NCI-H526 treated with DMSO at 0.1 percent for 48 hours (cell line): Measurements from ENCODE around the gene SLC25A22.

Source experiments
- DNase-seq: peaks from one replicate; lab custom pipeline; 2025; lab: John Stamatoyannopoulos, UW

Gene SLC25A22

GRCh38 chr11:821512-822371 is 23.7 kb upstream of the SLC25A22 start:
- no peak for DNase-seq

- no peak for DNase-seq
These were observed 22.8 kb upstream of the SLC25A22 start for GRCh38 chr11:820655-821511.

- DNase-seq: peak; percentile 51
These were observed 22.0 kb upstream of the SLC25A22 start for GRCh38 chr11:819943-820649.

GRCh38 chr11:819129-819931 is 21.2 kb upstream of the SLC25A22 start:
- peak; percentile 80 for DNase-seq

- no peak for DNase-seq
These were observed 20.5 kb upstream of the SLC25A22 start, which contains the start of gene PNPLA2 for GRCh38 chr11:818396-819128. Gene PNPLA2, plus strand, starts transcription at chr11:818914. Its CDS starts 805 bp downstream, at chr11:819719.

GRCh38 chr11:816433-816779 is 18.3 kb upstream of the SLC25A22 start:
- no peak for DNase-seq

- DNase-seq: no peak
These were observed 17.8 kb upstream of the SLC25A22 start for GRCh38 chr11:815675-816432.

GRCh38 chr11:813456-814096 is 15.5 kb upstream of the SLC25A22 start:
- DNase-seq: no peak

GRCh38 chr11:813072-813455 is 15.0 kb upstream of the SLC25A22 start:
- DNase-seq: no peak

- no peak for DNase-seq
These were observed 14.3 kb upstream of the SLC25A22 start for GRCh38 chr11:812390-812789.

- no peak for DNase-seq
These were observed 13.6 kb upstream of the SLC25A22 start for GRCh38 chr11:811446-812245.

GRCh38 chr11:810040-810567 is 12.0 kb upstream of the SLC25A22 start:
- no peak for DNase-seq

- peak; percentile 98 for DNase-seq
These were observed 11.4 kb upstream of the SLC25A22 start, which contains the start of gene RPLP2 for GRCh38 chr11:809287-810039. Gene RPLP2, plus strand, starts transcription at chr11:809967. Its CDS starts 268 bp downstream, at chr11:810235.

- no peak for DNase-seq
These were observed 10.6 kb upstream of the SLC25A22 start for GRCh38 chr11:808427-809286.

GRCh38 chr11:804599-804964 is 6.5 kb upstream of the SLC25A22 start:
- DNase-seq: no peak

GRCh38 chr11:803770-804598 is 5.9 kb upstream of the SLC25A22 start:
- peak; percentile 81 for DNase-seq
